ENCODE measurements around the gene MTHFD1L. TPM values are rescaled to one million over a fixed set of nuclear protein-coding genes. Genes with fewer than 3 reads are reported as not detected.
A peak's percentile ranks its signal among the peaks of the same experiment; 100 is the strongest.

Gene MTHFD1L
- total and polyA plus RNA-seq, 10 donors, result 6.7 to 32.1 (median 13.1) TPM

DNA sequence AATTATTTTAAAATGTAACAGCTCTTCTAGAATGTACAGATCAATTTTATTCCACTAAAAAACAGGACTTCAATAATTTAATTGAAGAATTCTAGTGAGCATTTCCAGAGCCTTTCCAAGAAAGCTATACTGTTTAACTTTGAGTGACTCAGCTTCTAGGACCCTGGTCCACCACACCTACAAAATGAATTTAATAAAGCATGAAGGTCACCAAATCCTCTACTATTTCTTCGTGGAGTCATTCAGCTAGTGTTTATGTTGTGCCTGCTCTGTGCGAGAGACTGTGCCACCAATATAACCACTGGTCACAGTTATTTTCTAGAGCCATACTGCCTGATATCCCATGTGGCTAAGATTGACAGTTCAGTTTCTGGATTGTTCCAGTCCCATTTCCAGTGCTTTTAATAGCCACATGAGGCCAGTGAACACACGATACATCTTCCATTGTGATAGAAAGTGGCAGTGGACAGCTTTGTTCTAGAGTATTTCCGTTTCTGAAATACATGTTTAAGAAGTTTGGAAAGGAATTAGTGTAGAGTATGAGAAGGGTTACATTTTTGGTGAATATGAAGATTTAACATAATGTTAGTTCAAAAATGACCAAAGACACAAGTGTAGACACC is 160.7 kb downstream of the MTHFD1L start:
- WGBS, 5 donors, result 84 to 94% (median 92%) methylated on average over 4 of the region's 4 CpGs
- intact Hi-C loops (cut with DNase I; ENCODE audit: low total_unique reads), result no loop called here
- Histone ChIP-seq H3K4me1 (peaks cover 0 to 26% (median 7%) of the 10 kb centered on the region in 6 donors), H3K27me3 (replicated peaks in 1 of 7) (no peaks in the 10 kb centered on the region), H3K27ac (no peak overlapping the region), H3K36me3 (peaks cover 0 to 25% (median 0%) of the 10 kb centered on the region in 6 donors), H3K4me3 (no peak overlapping the region), H3K9me3 (no peaks in the 10 kb centered on the region)
- DNase-seq, result no peak
- TF ChIP-seq POLR2A (IDR thresholded peaks at IDR 0.05) (no peak), POLR2AphosphoS5 (IDR thresholded peaks at IDR 0.05) (no peak)
- TF ChIP-seq, protein P1, sequence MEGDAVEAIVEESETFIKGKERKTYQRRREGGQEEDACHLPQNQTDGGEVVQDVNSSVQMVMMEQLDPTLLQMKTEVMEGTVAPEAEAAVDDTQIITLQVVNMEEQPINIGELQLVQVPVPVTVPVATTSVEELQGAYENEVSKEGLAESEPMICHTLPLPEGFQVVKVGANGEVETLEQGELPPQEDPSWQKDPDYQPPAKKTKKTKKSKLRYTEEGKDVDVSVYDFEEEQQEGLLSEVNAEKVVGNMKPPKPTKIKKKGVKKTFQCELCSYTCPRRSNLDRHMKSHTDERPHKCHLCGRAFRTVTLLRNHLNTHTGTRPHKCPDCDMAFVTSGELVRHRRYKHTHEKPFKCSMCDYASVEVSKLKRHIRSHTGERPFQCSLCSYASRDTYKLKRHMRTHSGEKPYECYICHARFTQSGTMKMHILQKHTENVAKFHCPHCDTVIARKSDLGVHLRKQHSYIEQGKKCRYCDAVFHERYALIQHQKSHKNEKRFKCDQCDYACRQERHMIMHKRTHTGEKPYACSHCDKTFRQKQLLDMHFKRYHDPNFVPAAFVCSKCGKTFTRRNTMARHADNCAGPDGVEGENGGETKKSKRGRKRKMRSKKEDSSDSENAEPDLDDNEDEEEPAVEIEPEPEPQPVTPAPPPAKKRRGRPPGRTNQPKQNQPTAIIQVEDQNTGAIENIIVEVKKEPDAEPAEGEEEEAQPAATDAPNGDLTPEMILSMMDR (IDR thresholded peaks at IDR 0.05 in 8 of 11, conservative IDR thresholded peaks at IDR 0.05 in 3 of 11), result no peak

- no peak overlapping the region for H3K4me3 ChIP-seq
- peaks cover 0 to 19% (median 0%) of the 10 kb centered on the region in 6 donors for H3K36me3 ChIP-seq
- intact Hi-C loops (cut with DNase I; ENCODE audit: low total_unique reads), result no loop called here
- TF ChIP-seq POLR2A (IDR thresholded peaks at IDR 0.05) (no peak), POLR2AphosphoS5 (IDR thresholded peaks at IDR 0.05) (no peak)
- TF ChIP-seq, protein P1 (IDR thresholded peaks at IDR 0.05 in 8 of 11, conservative IDR thresholded peaks at IDR 0.05 in 3 of 11), result no peak
- H3K4me1 ChIP-seq, result peaks cover 0 to 14% (median 0%) of the 10 kb centered on the region in 6 donors
- no peaks in the 10 kb centered on the region for H3K27me3 ChIP-seq (replicated peaks in 1 of 7)
- H3K27ac ChIP-seq, result peak overlapping the region in 4 of 8 donors; percentile 1 to 34 (median 22)
- DNase-seq, result no peak
- WGBS, 5 donors, result 66 to 96% (median 79%) methylated on average over 1 of the region's 1 CpG
- no peaks in the 10 kb centered on the region for H3K9me3 ChIP-seq
Measured at GRCh38 chr6:151027295-151027747, 161.8 kb downstream of the MTHFD1L start.

- no peak for TF ChIP-seq POLR2AphosphoS5 (IDR thresholded peaks at IDR 0.05)
- no peak for TF ChIP-seq POLR2A (IDR thresholded peaks at IDR 0.05)
- TF ChIP-seq, protein P1 (IDR thresholded peaks at IDR 0.05 in 8 of 11, conservative IDR thresholded peaks at IDR 0.05 in 3 of 11), result no peak
- Histone ChIP-seq H3K27me3 (replicated peaks in 1 of 7) (no peaks in the 10 kb centered on the region), H3K4me3 (no peak overlapping the region), H3K36me3 (peaks cover 0 to 17% (median 0%) of the 10 kb centered on the region in 6 donors), H3K27ac (peak overlapping the region in 3 of 8 donors; percentile 1 to 34 (median 30)), H3K4me1 (peaks cover 0 to 10% (median 0%) of the 10 kb centered on the region in 6 donors), H3K9me3 (no peaks in the 10 kb centered on the region)
- no peak for DNase-seq
- intact Hi-C loops (cut with DNase I; ENCODE audit: low total_unique reads), result no loop called here
- 88 to 95% (median 91%) methylated on average over 15 of the region's 15 CpGs for WGBS, 5 donors
Measured at GRCh38 chr6:151027936-151028838, 162.7 kb downstream of the MTHFD1L start.

DNA sequence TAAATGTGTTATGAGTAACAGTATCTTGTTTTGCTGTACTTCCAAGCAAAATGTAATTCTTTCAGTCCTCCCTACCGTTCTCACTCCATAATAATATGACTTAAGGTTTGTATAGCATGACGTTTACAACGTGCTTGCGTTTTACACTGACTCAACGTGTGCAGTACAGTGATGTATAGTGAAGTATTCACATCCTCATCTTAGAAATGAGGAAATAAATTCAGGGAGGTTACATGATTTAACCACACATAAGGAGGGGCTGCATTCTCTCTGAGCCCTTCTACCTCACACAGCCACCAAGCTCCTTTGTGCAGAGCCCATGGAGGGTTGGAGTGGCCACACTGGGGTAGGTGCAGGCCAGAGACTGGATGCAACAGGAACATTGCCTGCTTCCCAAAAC is 164.5 kb downstream of the MTHFD1L start:
- Histone ChIP-seq H3K9me3 (no peaks in the 10 kb centered on the region), H3K27ac (no peak overlapping the region), H3K4me1 (peaks cover 0 to 10% (median 0%) of the 10 kb centered on the region in 6 donors), H3K4me3 (no peak overlapping the region), H3K27me3 (replicated peaks in 1 of 7) (no peaks in the 10 kb centered on the region), H3K36me3 (peaks cover 0 to 11% (median 1%) of the 10 kb centered on the region in 6 donors)
- TF ChIP-seq, protein P1 (IDR thresholded peaks at IDR 0.05 in 8 of 11, conservative IDR thresholded peaks at IDR 0.05 in 3 of 11), result no peak
- TF ChIP-seq POLR2A (IDR thresholded peaks at IDR 0.05), result no peak
- no peak for TF ChIP-seq POLR2AphosphoS5 (IDR thresholded peaks at IDR 0.05)
- 54 to 74% (median 67%) methylated on average over 5 of the region's 5 CpGs for WGBS, 5 donors
- intact Hi-C loops (cut with DNase I; ENCODE audit: low total_unique reads), result no loop called here
- DNase-seq, result no peak
